CD4-positive, alpha-beta T cell treated with Interleukin-4 for 4 hours (primary cell): ENCODE results near the gene GPC5.
"Not testable (repeated sequence)": the region's sequence is repeated elsewhere in the genome, so short reads cannot be mapped to it uniquely, and the experiment has no call there.

ENCODE experiments used
- DNase-seq: peaks from one replicate; pipeline ENCODE4 v3.0.0-alpha.2; 2020

GPC5 gene

DNA sequence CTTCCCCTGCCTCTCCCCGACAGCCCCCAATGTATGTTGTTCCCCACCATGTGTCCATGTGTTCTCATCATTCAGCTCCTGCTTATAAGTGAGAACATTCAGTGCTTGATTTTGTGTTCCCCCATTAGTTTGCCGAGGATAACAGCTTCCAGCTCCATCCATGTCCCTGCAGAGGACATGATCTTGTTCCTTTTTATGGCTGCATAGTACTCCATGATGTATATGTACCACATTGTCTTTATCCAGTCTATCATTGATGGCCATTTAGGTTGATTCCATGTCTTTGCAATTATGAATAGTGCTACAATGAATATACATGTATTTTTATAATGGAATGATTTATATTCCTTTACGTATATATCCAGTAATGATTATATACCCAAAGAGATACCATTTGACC lies 399.9 kb downstream of the GPC5 start:
- DNase-seq: not testable (repeated sequence)

GRCh38 chr13:91801772-91802171 lies 403.4 kb downstream of the GPC5 start:
- not testable (repeated sequence) for DNase-seq

GRCh38 chr13:91802957-91803356 lies 404.5 kb downstream of the GPC5 start:
- no peak for DNase-seq

- no peak for DNase-seq
These were observed 406.3 kb downstream of the GPC5 start for GRCh38 chr13:91804724-91805123.

DNA sequence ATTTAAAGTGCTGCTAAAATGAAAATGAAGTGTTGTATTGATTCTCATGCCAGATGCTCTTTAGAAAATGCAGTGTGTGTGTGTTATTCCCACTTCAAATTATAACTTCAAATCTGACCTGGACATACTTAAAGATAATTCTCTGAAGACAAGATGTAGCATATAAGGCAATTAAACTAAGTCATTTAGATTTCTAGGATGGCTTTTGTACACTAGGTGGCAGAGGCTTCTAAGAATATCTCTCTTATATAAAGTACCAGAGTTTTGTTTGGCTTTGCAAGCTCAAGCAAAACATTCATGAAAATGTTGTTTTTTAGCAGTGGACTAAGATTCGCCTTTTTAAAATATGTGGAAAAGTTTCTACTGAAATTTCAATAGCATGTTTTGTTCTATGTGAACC lies 407.2 kb downstream of the GPC5 start:
- no peak for DNase-seq

- DNase-seq: no peak
These were observed 410.7 kb downstream of the GPC5 start for GRCh38 chr13:91809161-91809560.

DNA sequence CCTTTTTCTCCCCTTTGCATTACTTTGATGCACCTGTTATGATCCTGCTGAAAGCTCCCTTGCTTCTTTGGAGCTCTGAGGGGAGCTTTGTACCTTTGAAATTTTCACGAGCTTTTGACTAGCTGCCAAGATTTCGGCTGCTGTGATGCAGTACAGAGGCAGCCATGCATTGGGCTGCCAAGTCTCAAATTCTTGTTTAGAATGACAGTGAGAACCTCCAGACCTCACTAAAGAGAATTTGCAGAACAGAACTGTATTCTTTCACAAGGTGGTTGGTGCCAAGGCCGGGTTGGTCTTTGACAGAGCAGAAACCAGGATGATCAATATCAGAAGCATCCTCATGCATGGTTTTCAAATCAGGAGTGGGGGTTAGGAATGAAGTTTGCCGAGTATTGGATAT lies 414.8 kb downstream of the GPC5 start:
- no peak for DNase-seq

GRCh38 chr13:91816263-91816807 lies 417.9 kb downstream of the GPC5 start:
- no peak for DNase-seq

GRCh38 chr13:91817250-91817649 lies 418.8 kb downstream of the GPC5 start:
- no peak for DNase-seq

- no peak for DNase-seq
These were observed 426.0 kb downstream of the GPC5 start for GRCh38 chr13:91824416-91824815.

DNA sequence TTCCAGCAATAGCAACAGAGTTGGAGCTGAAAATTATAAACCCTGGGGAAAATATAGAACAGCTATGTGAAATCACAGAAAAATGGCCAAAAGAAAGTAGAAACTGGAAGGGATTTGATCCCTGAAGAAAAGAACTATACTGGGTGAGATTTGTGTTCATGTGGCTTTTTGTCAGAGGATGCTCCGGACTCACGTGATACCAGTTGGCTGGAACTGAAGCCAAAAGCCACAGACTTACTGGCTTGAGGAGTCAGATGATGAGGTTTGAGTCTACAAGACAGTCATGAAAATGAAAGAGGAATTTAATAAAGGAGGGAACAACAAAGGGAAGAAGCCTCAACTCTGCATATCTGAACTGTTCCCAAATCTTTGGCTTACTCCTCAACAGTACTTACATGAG lies 427.1 kb downstream of the GPC5 start:
- DNase-seq: no peak

DNA sequence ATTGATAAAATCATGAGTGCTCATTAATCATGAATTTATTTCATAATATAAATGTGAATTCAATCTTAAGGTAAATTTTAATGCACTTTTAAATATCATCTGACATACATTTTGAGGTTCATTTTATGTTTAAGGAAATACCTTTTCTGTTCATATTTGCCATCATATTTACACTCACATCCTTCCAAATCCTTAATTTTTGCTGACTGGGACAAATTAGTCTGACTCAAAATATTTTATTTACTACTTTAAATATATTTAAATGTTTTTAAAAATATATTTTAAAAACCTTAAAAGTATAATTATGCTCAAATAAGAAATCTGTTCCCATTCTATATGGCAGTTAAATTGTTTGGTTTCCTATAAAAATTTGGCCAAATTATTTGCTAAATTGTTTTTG lies 438.1 kb downstream of the GPC5 start:
- DNase-seq: no peak

DNA sequence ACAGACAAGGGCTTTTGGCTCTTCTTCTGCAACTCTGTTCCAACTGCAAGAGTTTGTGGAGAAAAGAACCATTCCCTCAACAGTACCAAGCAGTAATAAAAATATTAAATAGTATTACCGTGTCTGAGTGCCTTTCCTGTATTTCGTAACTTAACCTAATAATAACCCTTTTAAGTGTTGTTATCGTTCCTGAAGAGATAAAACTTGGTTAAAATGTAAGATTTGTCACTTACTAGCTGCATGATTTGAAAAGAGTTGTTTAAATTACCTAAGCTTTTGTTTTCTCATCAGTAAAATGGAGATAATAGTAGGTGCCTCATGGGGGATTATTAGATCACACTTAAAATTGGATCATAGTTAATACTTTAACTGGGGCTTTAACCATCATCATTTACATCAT lies 447.2 kb downstream of the GPC5 start:
- no peak for DNase-seq

DNA sequence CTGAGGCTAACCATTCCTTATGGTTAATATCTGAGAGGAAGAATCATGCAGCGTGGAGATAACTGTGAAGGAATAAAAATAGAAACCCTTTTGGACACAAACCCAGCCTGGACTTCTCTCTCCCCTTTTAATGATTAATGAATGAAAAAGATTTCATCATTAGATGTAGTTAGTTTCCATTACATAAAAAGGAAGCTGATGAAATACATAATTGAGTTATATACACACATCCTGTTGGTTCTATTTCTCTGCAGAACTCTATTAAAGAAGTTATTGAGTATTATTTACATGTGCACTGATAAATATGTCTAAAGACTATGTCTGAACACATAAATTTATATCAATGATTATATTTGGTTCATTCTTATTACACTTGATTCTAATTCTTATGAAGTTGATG lies 465.3 kb downstream of the GPC5 start:
- DNase-seq: no peak

GRCh38 chr13:91868351-91868750 lies 469.9 kb downstream of the GPC5 start:
- no peak for DNase-seq

GRCh38 chr13:91878491-91878890 lies 480.1 kb downstream of the GPC5 start:
- DNase-seq: no peak

DNA sequence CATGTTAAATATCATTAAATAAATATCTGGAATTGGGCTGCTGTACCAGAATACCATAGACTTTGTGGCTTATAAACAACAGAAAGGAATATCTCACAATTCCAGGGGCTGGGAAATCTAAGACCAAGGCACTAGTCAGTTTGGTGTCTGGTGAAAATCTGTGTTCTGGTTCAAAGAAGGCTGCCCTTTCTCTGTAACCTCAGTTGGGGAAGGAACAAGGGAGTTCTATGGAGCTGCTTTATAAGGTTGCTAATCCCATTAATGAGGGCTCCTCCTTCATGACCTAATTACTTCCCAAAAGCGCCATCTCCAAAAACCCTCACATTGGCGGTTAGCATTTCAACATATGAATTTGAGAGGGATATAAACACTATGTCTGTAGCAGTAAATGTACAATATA lies 480.9 kb downstream of the GPC5 start:
- no peak for DNase-seq

DNA sequence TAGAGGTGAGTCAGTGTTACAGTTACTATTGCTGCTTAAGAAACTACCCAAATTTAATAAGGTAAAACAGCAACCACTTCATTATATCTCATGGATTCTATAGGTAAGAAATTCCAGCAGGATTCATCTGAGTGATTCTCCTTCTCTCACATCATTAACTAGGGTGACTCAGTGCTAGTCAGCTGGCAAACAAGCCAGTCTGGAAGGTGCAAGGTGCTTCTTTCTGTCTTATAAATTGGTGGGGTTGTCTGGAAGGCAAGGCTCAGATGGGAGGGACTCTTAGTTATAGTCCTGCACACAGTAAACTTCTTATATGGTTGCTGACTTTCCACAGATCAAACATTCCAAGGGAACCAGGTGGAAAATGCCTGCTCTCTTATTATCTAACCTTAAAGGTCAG lies 484.5 kb downstream of the GPC5 start:
- no peak for DNase-seq

DNA sequence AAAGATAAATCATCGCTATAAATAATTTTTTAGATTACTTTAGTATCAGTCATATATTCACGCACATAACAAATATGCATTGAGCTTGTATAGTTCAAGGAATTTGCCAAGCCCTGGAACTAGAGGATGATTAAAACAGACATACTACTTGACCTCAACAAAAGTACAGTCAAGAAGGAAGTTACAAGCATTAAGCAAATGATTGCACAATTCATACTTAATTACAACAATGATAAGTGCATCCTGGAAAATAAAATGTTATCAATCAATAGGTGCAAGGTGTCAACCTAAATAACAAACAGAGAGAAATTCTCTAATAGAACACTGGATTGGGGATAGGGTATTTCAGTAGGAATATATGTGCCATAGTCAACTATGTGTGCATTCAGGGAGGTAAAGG lies 491.2 kb downstream of the GPC5 start:
- DNase-seq: no peak

DNA sequence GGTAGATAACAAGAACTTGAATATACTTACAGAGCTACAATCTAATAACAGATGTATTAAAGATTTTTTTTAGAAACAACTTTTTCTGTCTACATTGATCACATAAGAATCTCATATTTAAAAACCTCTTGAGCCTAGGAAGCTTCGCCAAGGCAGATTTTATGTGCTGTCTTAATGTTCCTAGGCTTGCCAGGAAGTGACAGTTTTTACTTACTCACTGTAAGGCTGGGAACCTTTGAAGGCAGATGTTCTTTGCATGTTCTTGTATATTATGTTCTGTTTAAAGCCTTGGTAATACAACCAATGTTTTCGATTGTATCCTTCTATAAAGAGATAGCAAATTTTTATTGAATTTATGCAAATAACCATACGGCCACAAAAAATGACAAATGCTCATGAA lies 492.7 kb downstream of the GPC5 start:
- no peak for DNase-seq

GRCh38 chr13:91893040-91893439 lies 494.6 kb downstream of the GPC5 start:
- no peak for DNase-seq

DNA sequence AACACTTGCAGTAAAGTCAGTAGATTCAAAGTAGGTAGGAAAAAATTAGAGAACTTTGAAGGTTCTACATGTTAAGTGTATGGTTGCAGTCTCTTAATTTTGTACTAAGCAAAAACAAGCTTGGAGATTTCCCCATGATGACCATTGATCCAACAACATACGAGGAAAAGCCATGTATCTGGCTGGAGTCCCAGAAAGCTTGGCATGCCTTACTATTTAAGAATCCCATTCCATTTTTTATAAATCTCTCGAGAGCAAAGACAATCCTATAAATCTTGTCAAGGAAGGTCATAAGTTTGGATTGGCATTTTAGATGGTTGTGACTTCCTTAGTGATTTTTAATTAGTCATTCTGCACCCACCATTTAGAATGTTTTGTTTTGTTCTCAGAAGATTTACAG lies 495.9 kb downstream of the GPC5 start:
- DNase-seq: no peak

- DNase-seq: no peak
These were observed 498.1 kb downstream of the GPC5 start for GRCh38 chr13:91896547-91896946.

DNA sequence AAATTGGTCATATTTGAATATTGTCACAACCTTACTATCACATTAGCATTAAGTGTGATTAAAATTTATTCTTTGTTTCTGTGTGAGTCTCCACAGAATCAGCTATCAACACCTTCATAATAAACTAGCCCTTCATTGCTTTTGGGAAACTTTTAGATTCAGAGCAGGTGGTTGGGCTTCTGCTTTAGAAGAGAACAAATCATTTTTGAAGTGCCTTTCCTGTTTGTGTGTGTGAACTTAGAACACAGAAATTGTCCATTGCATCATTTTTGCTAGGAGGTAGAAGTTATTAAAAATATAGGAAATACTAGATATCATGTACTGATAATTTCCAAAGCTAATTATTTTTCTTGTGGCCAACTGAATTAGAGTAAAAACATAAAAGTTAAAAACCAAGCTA lies 500.6 kb downstream of the GPC5 start:
- not testable (repeated sequence) for DNase-seq

- no peak for DNase-seq
These were observed 503.9 kb downstream of the GPC5 start for GRCh38 chr13:91902291-91902690.

DNA sequence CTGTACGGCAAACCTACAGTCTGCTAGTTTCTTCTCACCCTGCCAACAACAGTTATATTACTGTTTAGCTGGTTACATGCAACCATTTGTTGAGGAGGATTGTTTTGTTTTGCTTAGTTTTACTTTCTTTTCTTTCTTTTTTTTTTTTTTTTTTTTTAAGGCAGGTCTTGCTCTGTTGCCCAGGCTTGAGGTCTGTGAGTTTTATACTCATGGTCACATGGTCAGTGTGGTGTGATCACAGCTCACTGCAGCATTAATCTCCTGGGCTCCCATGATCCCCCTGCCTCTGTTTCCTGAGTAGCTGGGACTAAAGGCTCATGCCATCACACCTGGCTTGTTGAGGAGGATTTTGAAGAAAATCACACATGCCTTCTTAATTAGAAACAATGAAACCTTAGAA lies 505.6 kb downstream of the GPC5 start:
- no peak for DNase-seq
